HG02885 (cell line): Measurements from ENCODE around the gene CRACDL.
"Not testable (repeated sequence)": the region's sequence is repeated elsewhere in the genome, so short reads cannot be mapped to it uniquely, and the experiment has no call there.

Experiments
- ATAC-seq: cut with Tn5 transposase; IDR thresholded peaks from one replicate; pipeline ENCODE4 v1.9.1; 2021; ENCODE audit warnings: mild to moderate bottlenecking; ENCODE audit not compliant: unreplicated experiment, poor library complexity

Gene CRACDL

DNA sequence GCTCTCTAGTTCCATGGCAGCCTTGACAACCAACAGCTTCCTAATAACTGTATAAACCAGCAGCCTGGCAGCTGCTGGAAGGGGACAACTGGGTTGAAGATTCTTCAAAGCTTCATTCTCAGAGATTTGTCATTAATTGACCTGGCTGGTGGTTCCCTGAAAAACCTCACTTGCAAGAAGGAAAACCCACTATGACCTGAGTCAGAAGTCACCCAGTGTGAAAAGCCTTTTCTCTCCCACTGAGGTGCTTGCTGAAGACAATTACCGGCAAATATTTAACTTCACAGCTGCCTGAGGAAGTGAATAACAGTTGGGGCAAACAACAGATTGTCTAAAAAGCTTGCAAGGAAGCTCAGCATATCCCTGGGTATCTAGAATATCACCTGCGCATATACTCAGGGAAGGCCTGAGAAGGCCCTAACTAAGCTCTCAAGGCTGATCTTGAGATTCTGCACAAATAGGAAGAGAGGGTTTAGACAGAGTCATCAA is 49.9 kb downstream of the CRACDL start:
- ATAC-seq: no peak

DNA sequence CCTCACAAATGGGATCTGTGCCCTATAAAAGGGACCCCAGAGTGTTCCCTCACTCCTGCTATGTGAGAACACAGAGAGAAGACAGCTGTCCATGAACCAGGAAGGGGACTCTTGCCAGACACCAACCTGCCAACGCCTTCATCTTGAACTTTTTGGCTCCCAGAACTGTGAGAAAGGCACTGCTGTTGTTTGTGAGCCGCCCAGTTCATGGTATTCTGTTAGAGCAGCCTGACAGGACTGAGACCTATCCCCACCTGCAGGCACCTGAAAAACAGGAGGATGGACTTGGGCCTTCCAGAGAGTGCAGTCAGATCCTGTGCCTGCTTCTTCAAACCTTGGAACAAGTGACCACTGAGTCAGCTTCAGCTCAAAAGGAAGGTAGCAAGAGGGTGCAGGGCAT is 51.4 kb downstream of the CRACDL start:
- no peak for ATAC-seq

DNA sequence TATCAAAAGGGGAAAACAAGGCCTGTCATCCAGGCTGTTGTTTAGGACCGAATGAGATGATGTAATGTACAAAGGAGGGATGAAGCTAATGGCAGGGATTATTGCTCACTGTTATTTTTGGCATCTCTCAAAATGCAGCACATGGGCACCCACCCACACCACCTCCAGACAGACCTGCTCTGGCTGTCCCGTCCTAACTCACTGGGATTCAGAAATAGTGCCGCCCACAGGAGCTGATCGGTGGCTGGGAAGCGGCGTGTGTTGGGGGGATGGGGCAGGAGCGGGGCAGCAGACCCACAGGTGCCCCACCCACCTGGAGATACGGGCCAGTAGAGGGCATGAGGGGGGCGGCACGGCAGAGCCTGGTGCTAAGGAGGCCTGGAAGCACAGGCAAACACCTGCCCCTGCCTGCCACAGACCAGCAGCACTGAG is 52.2 kb downstream of the CRACDL start:
- no peak for ATAC-seq

DNA sequence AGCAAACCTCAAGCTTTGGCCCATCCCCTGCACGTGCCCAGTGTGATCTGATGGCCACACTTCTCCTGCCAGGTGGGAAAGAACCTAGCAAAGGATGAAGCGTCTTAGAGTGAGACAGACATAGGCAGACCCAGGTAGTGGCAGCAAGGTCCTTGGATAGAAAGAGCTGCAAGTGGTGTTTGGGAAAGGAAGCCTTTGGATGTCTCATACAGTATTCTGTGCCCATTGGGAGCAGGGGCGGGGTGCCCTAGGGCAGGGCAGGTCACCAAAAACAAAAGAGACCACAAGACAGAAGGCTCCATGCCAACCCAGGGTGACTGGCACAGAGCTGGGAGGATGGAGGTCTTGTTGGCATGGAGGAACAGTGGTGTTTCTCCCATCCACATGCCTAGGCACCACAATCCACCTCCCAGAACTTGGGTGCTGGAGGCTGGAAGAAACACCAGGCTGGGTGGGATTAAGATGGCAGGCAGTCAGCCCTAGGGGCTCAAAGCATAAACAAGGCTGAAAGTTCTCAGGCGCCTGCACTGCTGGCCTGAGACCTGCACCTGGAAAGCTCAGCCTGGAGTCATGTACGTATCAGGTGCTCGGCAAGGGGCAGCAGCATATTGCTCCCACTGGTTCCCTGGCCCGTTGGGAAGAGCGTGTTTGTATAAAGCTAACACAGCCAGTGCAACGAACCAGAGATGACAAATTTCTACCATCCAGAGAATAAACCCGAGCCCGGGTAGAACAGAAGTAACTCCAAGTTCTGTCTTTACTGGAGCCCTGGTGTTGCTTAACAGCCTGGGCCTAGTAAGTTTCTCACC is 52.9 kb downstream of the CRACDL start:
- ATAC-seq: no peak

DNA sequence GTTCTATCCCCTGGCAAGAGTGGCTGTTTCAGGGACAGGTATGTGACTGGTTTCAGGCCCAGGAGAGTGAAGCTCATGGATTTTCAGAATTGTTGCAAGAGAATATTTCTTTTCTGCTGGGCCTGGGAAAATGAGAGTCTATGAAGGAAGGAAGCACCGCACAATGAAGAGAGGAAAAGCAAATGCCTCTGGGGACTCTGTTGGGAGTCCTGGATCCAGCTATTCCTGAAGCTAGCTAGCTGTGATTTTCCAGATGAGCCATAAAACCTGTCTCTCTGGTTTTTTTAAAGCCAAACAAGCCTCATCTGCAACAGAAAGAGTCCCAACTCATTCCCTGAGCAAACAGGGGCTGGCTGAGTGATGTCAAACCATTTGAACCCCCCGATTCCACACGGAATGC is 53.7 kb downstream of the CRACDL start:
- ATAC-seq: no peak

DNA sequence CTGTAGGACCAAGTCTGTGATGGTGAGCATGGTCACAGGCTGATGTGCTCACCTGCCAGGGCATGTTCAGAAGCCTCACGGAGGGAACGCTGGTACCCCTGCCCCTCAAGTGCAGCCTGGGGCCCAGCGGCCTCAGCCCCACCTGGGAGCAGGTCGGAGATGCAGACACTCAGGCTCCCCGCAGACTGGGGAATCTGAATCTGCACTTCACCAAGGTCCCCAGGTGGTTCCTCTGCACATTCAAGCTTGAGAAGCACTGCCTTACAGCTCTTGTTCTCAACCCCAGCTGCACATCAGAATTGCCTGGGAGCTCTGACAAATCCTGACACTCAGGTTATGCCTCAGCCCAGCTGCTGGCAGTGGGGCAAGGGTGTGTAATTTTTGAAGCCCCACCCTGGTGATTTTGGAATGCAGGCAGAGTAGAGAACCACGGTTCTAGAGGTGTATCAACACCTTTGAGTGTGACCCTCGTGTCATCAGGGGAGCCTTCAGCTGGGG is 54.8 kb downstream of the CRACDL start:
- ATAC-seq: no peak

DNA sequence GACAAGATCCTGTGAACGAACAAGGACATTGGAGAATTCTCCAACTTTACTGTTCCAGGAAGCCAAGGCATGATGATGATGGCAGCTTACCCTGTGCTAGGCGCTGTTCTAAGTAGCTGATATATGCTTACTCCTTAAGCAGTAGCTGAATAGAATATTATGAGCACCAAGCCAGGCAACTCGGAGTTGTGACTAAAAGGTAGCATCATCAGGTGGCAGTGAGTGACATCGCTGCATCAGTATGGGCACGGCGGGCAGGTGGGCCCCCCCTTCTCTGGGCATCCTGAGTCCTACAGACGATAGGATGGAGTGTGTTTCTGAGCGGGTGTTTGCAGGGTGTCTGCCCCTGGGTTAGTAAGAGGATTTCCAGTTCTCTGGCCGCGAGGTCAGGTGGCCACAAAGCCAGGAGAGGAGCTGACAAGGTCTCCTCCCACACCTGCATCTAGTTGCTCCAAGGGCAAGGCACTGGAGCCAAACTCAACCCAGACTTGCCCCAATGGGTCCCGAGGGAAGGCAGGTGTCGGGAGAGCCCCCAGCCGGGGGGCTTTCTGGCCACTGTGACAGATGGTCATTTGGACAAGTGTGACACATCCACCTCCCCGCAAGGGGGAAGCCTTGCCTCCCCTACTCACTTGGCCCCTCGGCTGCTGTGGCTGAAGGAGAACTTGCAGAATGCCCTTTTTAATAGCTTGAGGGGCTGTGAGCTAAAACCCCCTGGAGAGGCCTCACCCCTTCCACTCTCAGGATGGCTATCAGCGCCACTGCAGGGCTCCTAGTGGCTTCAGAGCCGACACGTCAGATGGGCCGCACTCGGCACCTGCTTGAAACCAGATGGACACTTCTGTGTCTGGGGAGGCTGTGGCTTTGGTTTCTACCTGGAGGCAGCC is 55.5 kb downstream of the CRACDL start:
- ATAC-seq: no peak

DNA sequence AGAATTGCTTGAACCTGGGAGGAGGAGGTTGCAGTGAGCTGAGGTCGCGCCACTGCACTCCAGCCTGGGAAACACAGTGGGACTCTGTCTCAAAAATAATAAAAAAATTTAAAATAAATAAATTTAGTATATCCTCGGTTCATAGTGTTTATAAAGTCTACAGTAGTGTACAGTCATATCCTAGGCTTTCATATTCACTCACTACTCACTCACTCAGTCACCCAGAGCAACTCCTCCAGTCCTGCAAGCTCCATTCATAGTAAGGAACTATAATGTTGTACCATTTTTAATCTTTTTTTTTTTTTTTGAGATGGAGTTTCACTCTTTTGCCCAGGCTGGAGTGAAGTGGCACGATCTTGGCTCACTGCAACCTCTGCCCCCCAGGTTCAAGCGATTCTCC is 58.4 kb downstream of the CRACDL start:
- not testable (repeated sequence) for ATAC-seq

DNA sequence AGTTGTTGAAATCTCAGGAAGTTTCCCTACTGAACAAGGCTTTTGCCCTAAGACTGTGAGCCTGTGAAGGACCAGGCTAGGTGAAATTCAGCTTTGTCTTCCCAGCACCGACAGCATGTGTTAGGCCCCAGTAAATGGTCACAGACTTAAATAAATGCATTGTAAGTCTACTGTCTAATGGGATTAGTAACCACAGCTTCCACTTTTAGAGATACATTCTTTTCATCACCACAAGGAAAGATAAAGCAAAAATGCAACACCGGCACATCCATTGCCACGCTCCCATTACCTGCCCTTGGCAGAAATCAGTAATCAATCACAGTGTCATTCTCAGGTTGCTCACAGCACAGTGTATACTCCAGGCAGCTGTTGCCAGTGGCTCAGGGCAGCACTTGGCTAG is 59.3 kb downstream of the CRACDL start:
- no peak for ATAC-seq

DNA sequence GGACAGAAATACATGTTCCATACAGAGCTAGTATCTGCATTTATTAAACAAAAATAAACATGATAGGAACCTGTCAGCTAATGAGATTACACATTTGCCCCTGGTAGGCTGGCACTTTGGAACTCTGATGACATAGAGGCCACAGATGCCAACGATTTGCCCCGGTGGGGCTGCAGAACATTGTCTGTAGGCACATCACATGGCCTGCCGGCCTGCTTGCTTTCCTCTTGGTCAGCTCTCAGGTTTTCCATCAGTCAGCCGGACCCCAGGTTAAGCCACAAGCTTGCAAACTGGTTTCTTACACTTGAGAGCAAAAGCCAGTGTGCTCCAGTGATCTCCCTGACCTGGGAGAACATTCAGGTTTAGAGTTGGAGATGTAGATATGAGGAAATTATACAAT is 60.3 kb downstream of the CRACDL start:
- ATAC-seq: no peak

DNA sequence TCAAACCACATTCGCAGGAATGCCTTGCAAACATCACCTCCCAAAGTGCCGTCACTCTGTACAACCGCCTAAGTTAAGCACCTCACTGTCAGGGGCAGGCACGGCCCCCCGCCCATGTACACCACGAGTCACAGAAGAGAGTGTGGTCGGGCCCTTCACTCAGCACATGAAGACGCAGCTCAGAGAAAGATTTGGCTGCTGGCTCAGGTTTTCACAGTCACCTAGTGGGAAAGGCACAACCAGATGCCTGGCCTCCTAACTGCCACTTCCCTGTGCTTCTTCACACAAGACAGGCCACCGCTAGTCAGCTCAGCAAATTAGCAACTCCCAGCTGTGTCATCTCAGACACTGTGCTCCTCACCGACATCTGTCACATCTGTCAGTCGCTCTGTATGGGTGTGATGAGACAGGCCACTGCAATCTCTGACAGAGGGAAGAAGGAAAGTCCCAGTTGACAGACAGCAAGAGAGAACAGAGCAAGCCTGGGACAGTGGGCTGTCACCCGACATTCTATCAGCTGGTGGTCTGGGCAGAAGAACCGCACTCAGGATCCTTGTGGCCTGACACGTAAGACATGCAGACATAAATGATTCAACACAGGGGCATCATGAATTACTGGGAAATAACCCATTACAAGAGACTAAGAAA is 60.8 kb downstream of the CRACDL start:
- ATAC-seq: no peak

DNA sequence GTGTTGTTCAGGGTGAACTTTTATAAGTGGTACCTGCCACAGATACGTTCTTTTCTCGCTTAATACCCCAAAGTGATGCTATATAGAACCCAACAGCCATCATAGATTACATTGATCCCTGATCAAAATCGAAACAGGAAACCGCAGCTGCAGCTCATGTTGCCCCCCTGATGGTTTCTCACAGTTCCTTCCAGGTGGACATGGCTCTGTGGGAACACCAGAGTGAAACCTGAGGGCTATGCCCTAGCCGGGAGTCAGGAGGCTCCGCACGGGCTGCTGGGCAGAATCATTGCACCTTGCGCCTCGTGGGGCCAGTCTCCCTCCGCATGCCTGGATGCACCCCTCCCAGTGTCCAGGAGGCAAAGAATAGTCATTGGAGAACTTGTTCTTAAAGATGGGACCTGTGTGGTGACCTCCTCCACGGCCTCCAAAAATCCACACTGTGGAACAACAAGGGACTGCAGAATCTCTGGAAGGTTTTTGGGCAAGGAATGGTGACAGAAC is 61.8 kb downstream of the CRACDL start:
- no peak for ATAC-seq

DNA sequence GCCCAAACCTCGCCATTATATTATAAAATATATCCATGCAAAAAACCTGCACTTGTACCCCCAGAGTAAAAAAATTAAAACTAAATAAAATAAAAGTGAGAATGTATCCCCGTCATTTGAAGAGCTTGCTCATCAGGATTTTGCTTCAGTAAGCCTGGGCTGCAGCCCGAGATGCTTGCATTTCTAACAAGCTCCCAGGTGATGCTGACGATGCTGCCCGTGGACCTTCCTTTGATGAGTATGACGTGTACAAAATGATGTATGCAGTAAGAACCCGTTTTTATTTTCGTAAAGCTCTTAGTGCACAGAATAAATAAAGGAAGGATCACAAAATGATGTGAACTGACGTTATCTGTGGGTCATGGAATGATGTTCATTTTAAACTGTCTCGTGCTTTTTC is 63.5 kb downstream of the CRACDL start:
- no peak for ATAC-seq

DNA sequence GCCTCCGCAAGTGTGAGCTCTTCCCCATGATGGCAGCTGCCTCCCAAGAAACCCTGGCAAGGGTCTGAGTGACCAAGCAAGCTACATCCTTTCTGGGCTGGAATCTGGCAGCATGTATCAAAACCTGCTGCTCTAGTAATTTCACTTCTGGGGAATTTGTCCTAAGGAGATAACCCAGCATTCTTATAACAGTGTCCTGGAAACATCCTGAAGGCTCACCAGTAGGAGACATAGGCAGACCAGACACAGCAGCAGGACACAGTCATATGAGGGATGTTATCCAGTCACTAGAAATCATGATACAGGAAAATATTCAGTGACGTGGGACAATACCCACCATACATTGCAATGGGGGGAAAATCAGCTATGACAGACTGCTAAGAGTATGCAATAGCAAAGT is 64.5 kb downstream of the CRACDL start:
- ATAC-seq: no peak

DNA sequence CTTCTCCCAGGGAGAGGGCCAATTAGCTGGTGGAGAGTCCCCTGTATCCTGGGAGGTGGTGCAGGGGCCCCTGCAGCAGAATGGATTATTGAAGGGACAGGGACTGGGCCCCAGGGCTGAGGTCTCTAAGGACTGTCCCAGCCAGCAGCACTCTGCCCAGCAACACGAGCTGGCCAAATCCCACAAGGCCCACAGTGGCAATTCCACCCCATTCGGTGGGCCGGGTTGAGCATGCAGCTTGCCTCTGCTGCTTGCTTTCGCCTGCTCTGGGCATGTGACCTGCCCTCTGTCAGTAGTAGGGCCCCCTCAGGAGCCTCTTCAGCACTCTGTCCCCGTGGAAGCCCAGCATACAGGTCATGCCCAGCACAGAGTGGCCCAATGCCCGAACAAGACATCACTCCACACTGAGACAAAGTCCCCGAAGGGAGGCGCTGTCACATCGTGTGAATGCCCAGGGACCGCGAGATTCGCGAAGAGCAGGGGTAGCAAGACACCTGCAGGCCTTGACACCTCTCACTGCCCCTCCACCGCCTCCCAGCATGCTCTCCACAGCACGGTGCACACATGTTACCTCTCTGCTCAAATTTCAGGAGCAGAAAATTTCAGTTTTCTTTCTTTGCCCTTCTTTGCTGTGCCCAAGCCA is 65.4 kb downstream of the CRACDL start:
- no peak for ATAC-seq

DNA sequence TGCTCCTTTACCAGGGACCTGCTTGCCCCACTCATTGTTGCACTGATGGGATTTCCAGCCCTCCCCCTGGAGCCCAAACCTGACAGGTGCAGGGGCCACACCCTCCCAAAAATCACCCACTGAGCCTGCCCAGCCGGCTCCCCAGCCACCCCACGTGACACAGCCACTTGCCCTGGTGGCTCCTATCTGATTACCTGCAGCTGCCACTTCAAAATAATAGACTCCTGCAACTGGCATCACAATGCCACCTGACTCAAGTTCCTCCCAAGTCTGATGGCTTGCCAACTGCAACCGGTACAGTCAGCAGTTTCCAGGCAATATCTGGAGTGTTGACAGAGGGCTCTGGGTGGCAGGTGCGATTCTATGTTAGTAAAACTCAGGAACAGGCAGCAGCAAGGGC is 66.2 kb downstream of the CRACDL start:
- ATAC-seq: no peak

DNA sequence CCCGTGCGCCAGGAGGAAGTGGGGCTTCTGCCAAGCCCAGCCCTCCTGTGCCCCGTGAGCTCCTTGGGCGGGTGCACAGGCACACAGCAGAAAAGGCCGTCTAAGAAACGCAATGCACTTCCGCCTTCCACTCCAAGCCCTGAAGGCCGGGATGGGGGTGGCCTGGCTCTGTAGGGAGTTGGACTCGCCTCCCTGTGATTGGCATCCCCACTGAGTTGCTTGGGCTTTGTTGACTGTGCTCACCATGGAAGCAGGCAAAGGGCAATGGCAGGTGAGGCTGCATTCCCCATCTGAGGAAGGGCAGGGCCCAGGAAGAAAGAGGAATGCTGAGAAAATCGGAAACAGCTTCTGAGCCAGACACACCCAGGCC is 66.8 kb downstream of the CRACDL start:
- no peak for ATAC-seq

DNA sequence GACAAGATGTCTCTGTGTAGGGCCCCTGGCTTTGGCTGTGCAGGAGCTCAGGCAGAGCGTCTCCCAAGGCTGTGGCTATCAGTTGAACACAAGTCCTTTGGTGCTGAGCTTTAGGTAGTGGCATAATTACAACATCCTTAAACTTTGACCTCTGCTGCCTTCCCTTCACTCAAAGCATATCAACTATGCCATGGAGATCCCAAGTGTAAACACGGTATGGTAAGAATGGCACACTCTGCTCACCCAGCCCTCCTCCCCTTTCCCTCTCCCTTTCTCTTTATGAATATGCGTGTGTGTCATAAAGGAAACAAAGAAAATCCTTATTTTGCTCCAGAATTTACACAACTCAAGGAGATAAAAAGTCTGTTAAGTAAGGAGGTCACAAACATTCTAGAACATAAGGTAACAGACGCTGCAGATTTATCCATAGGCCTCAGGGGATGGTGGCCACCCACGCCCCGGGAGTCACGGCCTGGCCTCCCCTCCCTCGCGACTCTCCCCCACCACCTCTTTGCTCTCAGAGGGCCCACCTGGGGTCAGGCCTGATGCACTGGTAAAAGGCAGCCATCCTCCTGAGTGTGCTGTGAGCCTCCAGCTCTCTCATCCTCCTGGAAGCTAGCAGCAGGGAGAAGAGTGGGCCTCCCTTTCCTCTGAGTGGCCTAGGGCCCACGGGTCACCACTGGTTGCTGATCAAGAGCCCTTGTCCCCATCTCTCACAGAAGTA is 67.3 kb downstream of the CRACDL start:
- ATAC-seq: no peak

DNA sequence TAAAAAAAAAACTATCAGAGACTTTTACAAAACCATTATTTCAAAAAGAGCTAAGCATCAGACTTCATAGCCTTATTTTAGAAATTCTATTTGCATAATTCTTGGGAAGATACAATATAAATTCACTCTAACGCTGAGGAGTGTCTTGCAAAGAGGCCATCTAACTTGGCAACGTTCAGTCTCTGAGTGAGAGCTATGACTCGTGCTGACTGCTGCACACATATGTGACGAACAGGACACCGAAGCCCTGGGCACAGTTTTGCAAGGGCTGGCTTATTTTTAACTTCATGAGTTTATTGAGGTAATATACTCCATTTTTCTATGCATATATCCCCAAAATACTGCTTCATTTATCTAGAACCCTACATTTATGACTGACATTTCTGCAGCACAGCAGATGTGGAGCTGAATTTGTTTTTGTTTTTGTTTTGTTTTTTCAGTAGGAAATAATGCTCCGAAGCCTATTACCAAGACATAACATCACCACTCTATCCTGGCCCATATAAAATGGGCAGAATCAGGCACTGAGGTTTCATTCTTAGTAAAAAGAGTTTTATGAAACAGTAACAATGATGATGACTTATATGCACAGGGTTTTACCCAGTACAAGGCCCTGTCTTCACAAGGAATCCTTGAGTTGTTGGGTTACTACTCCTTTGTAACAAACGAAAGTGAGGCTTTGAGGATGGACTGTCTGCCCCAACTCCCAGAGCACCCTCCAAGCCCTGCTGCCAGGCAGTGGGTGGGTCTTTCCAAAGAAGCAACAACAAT is 68.3 kb downstream of the CRACDL start:
- no peak for ATAC-seq
